Glutamatergic neuron (in vitro differentiated cells): ENCODE results near the gene TMEM232. TPM values are rescaled to one million over a fixed set of nuclear protein-coding genes. Genes with fewer than 3 reads are reported as not detected.

Source experiments
- DNase-seq: peaks from one replicate; pipeline ENCODE4 v3.0.0; 2022
- H3K27ac Mint-ChIP-seq: one replicate; pipeline ENCODE4 v1.8.0; 2020; ENCODE audit warnings: mild to moderate bottlenecking, mixed read lengths, inconsistent platforms; ENCODE audit not compliant: unreplicated experiment
- H3K27me3 Mint-ChIP-seq: one replicate; pipeline ENCODE4 v1.8.0; 2020; ENCODE audit warnings: mild to moderate bottlenecking, moderate library complexity, mixed read lengths, inconsistent platforms; ENCODE audit not compliant: unreplicated experiment
- H3K36me3 Mint-ChIP-seq: one replicate; pipeline ENCODE4 v1.8.0; 2020; ENCODE audit warnings: mild to moderate bottlenecking, mixed read lengths, inconsistent platforms; ENCODE audit not compliant: unreplicated experiment
- H3K4me1 Mint-ChIP-seq: one replicate; pipeline ENCODE4 v1.8.0; 2020; ENCODE audit warnings: mild to moderate bottlenecking, low read depth, mixed read lengths, inconsistent platforms; ENCODE audit not compliant: unreplicated experiment
- H3K4me3 Mint-ChIP-seq: one replicate; pipeline ENCODE4 v1.8.0; 2020; ENCODE audit warnings: mild to moderate bottlenecking, mixed read lengths, inconsistent platforms; ENCODE audit not compliant: unreplicated experiment
- H3K9me3 Mint-ChIP-seq: one replicate; pipeline ENCODE4 v1.8.0; 2020; ENCODE audit warnings: mild to moderate bottlenecking, moderate library complexity, mixed read lengths, inconsistent platforms; ENCODE audit not compliant: unreplicated experiment
- CTCF ChIP-seq: fragments of 200-600 bp; sonication (generic); IDR thresholded peaks from one replicate; pipeline ENCODE4 v1.5.0; 2021; ENCODE audit not compliant: partially characterized antibody, unreplicated experiment
- total RNA-seq: library from RNA; stranded (reverse); fragmentation: NEBNext Ultra II Directional; extraction: Animal tissue kit (Norgen Biotek cat#: 25700); gene quantifications from one replicate; pipeline ENCODE4 v1.2.1, GENCODE V29; 2021; ENCODE audit not compliant: unreplicated experiment

Gene TMEM232
- total RNA-seq, 1 donor from 2014 or later, result 5.3 TPM

GRCh38 chr5:110663525-110663924 lies 62.9 kb downstream of the TMEM232 start:
- Mint-ChIP-seq H3K27ac (no peak overlapping the region), H3K4me1 (no peaks in the 10 kb centered on the region), H3K36me3 (no peaks in the 10 kb centered on the region), H3K4me3 (no peak overlapping the region), H3K27me3 (no peaks in the 10 kb centered on the region), H3K9me3 (no peaks in the 10 kb centered on the region)
- no peak for DNase-seq
- TF ChIP-seq CTCF, result no peak

GRCh38 chr5:110658006-110658405 lies 68.5 kb downstream of the TMEM232 start:
- TF ChIP-seq CTCF, result no peak
- H3K9me3 Mint-ChIP-seq, result no peaks in the 10 kb centered on the region
- no peaks in the 10 kb centered on the region for H3K36me3 Mint-ChIP-seq
- no peaks in the 10 kb centered on the region for H3K27me3 Mint-ChIP-seq
- H3K4me3 Mint-ChIP-seq, result no peak overlapping the region
- H3K27ac Mint-ChIP-seq, result no peak overlapping the region
- DNase-seq, result no peak
- H3K4me1 Mint-ChIP-seq, result no peaks in the 10 kb centered on the region

- no peak overlapping the region for H3K4me3 Mint-ChIP-seq
- no peaks in the 10 kb centered on the region for H3K36me3 Mint-ChIP-seq
Observed at GRCh38 chr5:110653231-110653970, 73.1 kb downstream of the TMEM232 start.

GRCh38 chr5:110651507-110651906 lies 75.0 kb downstream of the TMEM232 start:
- TF ChIP-seq CTCF, result no peak
- no peaks in the 10 kb centered on the region for H3K4me1 Mint-ChIP-seq
- no peak for DNase-seq
- H3K4me3 Mint-ChIP-seq, result no peak overlapping the region
- H3K27ac Mint-ChIP-seq, result no peak overlapping the region
- H3K27me3 Mint-ChIP-seq, result no peaks in the 10 kb centered on the region
- H3K9me3 Mint-ChIP-seq, result no peaks in the 10 kb centered on the region
- H3K36me3 Mint-ChIP-seq, result no peaks in the 10 kb centered on the region

More at GRCh38 chr5:110653231-110653970, 73.1 kb downstream of the TMEM232 start:
- Mint-ChIP-seq H3K27me3 (no peaks in the 10 kb centered on the region), H3K4me1 (no peaks in the 10 kb centered on the region), H3K27ac (no peak overlapping the region), H3K9me3 (no peaks in the 10 kb centered on the region)
- TF ChIP-seq CTCF, result no peak
- no peak for DNase-seq

- H3K36me3 Mint-ChIP-seq, result no peaks in the 10 kb centered on the region
- H3K9me3 Mint-ChIP-seq, result no peaks in the 10 kb centered on the region
- DNase-seq, result no peak
- TF ChIP-seq CTCF, result no peak
- H3K4me3 Mint-ChIP-seq, result no peak overlapping the region
- H3K4me1 Mint-ChIP-seq, result no peaks in the 10 kb centered on the region
- H3K27ac Mint-ChIP-seq, result no peak overlapping the region
- H3K27me3 Mint-ChIP-seq, result no peaks in the 10 kb centered on the region
Observed at GRCh38 chr5:110644357-110644756, 82.1 kb downstream of the TMEM232 start.
